ENCODE data around the gene SULT1A2. TPM values are rescaled to one million over a fixed set of nuclear protein-coding genes. Genes with fewer than 3 reads are reported as not detected.

SULT1A2 gene
- total and polyA plus RNA-seq, 2 of the 8 experiments (the other 6 are each of a cell fraction or from before 2014, with no cell fraction given): 0.29 to 0.35 TPM

GRCh38 chr16:28609631-28610594, 13.1 kb upstream of the SULT1A2 start, which contains the start of gene SULT1A1:
SULT1A1 (minus strand) TSS chr16:28610044; CDS start chr16:28608855, 1,189 bp downstream.
- Histone ChIP-seq H3K4me2 (ENCODE audit: insufficient read depth in 1 of 2, low read depth in 2 of 2, low read length in 2 of 2) (no peak within 1 kb of the TSS), H3K79me2 (ENCODE audit: control insufficient read depth in 1 of 2, insufficient read depth in 2 of 2, low read length in 2 of 2) (no peaks in the 10 kb centered on the region), H3K27me3 (replicated peaks in 1 of 4; ENCODE audit: control insufficient read depth in 3 of 4, extremely low read depth in 1 of 4, insufficient read depth in 3 of 4, low read length in 3 of 4) (no peaks in the 10 kb centered on the region), H3K9me3 (ENCODE audit: insufficient read depth in 2 of 2, low read depth in 1 of 2, low read length in 1 of 2) (no peaks in the 10 kb centered on the region), H2BK12ac (ENCODE audit: low read depth, low read length) (0 out of 2 replicates have a peak within 1 kb of the TSS, but pooled peaks have one; percentile 39), H3K14ac (ENCODE audit: insufficient read length) (no peak within 1 kb of the TSS), H3K36me3 (ENCODE audit: control insufficient read depth in 2 of 4, insufficient read depth in 4 of 4, low read length in 3 of 4) (no peaks in the 10 kb centered on the region), H3K27ac (ENCODE audit: low read depth, low read length) (no peak within 1 kb of the TSS), H2BK120ac (replicated peaks; ENCODE audit: low read depth, low read length) (no peak within 1 kb of the TSS), H4K8ac (ENCODE audit: extremely low read depth, insufficient read depth, low read length) (peak within 1 kb of the TSS; percentile 71), H2BK5ac (ENCODE audit: low read depth, low read length) (no peak within 1 kb of the TSS; the same call in 1 of the 2 replicates), H3K9ac (replicated peaks in 1 of 4; ENCODE audit: extremely low read depth in 1 of 4, low read depth in 3 of 4, low read length in 3 of 4) (no peak within 1 kb of the TSS), H3K23me2 (ENCODE audit: low read depth, low read length) (no peaks in the 10 kb centered on the region), H4K20me1 (replicated peaks in 1 of 2; ENCODE audit: control insufficient read depth in 1 of 2, insufficient read depth in 2 of 2, low read length in 2 of 2) (no peaks in the 10 kb centered on the region), H3K56ac (replicated peaks; ENCODE audit: insufficient read length, low read depth, low read length) (no peak within 1 kb of the TSS), H2BK15ac (ENCODE audit: low read length) (peak within 1 kb of the TSS; percentile 81; the same call in 1 of the 2 replicates), H4K91ac (replicated peaks; ENCODE audit: insufficient read length, low read length) (peak within 1 kb of the TSS; percentile 1), H2AFZ (ENCODE audit: low read length) (peak within 1 kb of the TSS; percentile 53; the same call in 1 of the 2 replicates), H3K4me3 (ENCODE audit: extremely low read depth in 1 of 4, insufficient read depth in 2 of 4, low read depth in 3 of 4, low read length in 4 of 4) (no peak within 1 kb of the TSS), H4K5ac (ENCODE audit: insufficient read length, low read depth, low read length) (no peak within 1 kb of the TSS), H3K23ac (ENCODE audit: insufficient read length) (no peak within 1 kb of the TSS), H3K4me1 (replicated peaks in 1 of 4; ENCODE audit: control insufficient read depth in 3 of 4, insufficient read depth in 4 of 4, low read length in 3 of 4) (peaks cover 0 to 16% (median 6%) of the 10 kb centered on the region in 4 experiments; a peak in 3 of 7 replicates), H2AK5ac (ENCODE audit: low read depth, low read length) (0 out of 2 replicates have a peak within 1 kb of the TSS, but pooled peaks have one; percentile 8), H3K18ac (ENCODE audit: extremely low read depth, low read length) (peak within 1 kb of the TSS; percentile 60), H2BK20ac (ENCODE audit: low read length) (no peak within 1 kb of the TSS), H3K4ac (replicated peaks; ENCODE audit: insufficient read length, low read depth, low read length) (no peak within 1 kb of the TSS), H3K79me1 (ENCODE audit: low read depth, low read length) (no peaks in the 10 kb centered on the region)
- 75% methylated on average over 8 of the region's 11 CpGs; no CpG with 5 or more reads in 1 of the 2 experiments for WGBS, 2 experiments (ENCODE audit: extremely low coverage in 1 of 2, insufficient coverage in 1 of 2, insufficient read length in 1 of 2, insufficient replicate concordance in 2 of 2, low coverage in 1 of 2, low lambda C conversion rate in 2 of 2, missing lambda C conversion rate in 1 of 2)
- no peak for FAIRE-seq
- POLR2A ChIA-PET (ENCODE audit: partially characterized antibody): interaction anchor here (1.5 kb wide), 1 partner anchor 13 kb away, joined by 3 read pairs; no protein-coding TSS in a partner anchor
- no peak for DNase-seq (ENCODE audit: low read depth in 1 of 2, low spot score in 2 of 2)
- CTCF ChIA-PET (ENCODE audit: partially characterized antibody): interaction anchor here (1.0 to 1.1 kb wide), 2 partner anchors 12 to 60 kb away, joined by 3 to 4 read pairs; no protein-coding TSS in a partner anchor
- TF ChIP-seq MAFK (IDR thresholded peaks at IDR 0.05; ENCODE audit: low read depth, low read length): no peak
- no peak for TF ChIP-seq POLR2AphosphoS5 (IDR thresholded peaks at IDR 0.05; ENCODE audit: low read depth, low read length)
- no peak for TF ChIP-seq PHF8 (conservative IDR thresholded peaks at IDR 0.05; ENCODE audit: low read depth, low read length)
- no peak for TF ChIP-seq SP1 (IDR thresholded peaks at IDR 0.05; ENCODE audit: low read depth, low read length)
- TF ChIP-seq EP300 (IDR thresholded peaks at IDR 0.05; ENCODE audit: borderline replicate concordance in 1 of 2, low read depth in 2 of 2, low read length in 2 of 2): no peak
- no peak for TF ChIP-seq POU5F1 (IDR thresholded peaks at IDR 0.05; ENCODE audit: low read depth, low read length)
- TF ChIP-seq KDM5A (IDR thresholded peaks at IDR 0.05; ENCODE audit: low read length): no peak
- TF ChIP-seq, protein P1, sequence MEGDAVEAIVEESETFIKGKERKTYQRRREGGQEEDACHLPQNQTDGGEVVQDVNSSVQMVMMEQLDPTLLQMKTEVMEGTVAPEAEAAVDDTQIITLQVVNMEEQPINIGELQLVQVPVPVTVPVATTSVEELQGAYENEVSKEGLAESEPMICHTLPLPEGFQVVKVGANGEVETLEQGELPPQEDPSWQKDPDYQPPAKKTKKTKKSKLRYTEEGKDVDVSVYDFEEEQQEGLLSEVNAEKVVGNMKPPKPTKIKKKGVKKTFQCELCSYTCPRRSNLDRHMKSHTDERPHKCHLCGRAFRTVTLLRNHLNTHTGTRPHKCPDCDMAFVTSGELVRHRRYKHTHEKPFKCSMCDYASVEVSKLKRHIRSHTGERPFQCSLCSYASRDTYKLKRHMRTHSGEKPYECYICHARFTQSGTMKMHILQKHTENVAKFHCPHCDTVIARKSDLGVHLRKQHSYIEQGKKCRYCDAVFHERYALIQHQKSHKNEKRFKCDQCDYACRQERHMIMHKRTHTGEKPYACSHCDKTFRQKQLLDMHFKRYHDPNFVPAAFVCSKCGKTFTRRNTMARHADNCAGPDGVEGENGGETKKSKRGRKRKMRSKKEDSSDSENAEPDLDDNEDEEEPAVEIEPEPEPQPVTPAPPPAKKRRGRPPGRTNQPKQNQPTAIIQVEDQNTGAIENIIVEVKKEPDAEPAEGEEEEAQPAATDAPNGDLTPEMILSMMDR (IDR thresholded peaks at IDR 0.05; ENCODE audit: control extremely low read depth in 1 of 3, insufficient read depth in 1 of 3, low read depth in 1 of 3, low read length in 3 of 3): no peak

Data from H1 (cell line).